Fibroblast of skin of back (primary cell): Measurements from ENCODE around the gene LRRC57. TPM values are rescaled to one million over a fixed set of nuclear protein-coding genes. Genes with fewer than 3 reads are reported as not detected.
"Not testable (repeated sequence)": the region's sequence is repeated elsewhere in the genome, so short reads cannot be mapped to it uniquely, and the experiment has no call there.

Source experiments
- DNase-seq: peaks from one replicate; pipeline ENCODE4 v3.0.0-alpha.2; 2013
- polyA plus RNA-seq, 2 experiments: library from polyadenylated mRNA; unstranded; fragments of 120-200 nt; gene quantifications; one replicate each; pipeline ENCODE4 v1.2.1, GENCODE V29; 2013; ENCODE audit not compliant: insufficient read length in 2 of 2

LRRC57 gene
- 14.9 TPM for polyA plus RNA-seq (2013, experiment 1 of 2; ENCODE audit: insufficient read length)
- polyA plus RNA-seq (2013, experiment 2 of 2; ENCODE audit: insufficient read length), result 14.6 TPM

GRCh38 chr15:42548249-42549031 lies at the start of gene LRRC57, which contains the start of gene HAUS2:
Gene LRRC57 (minus strand): TSS chr15:42548793. CDS start chr15:42548434, 359 bp downstream.
Gene HAUS2 (plus strand): TSS chr15:42548838. CDS start chr15:42548873, 35 bp downstream.
- peak; percentile 84 for DNase-seq

GRCh38 chr15:42595626-42596240 lies 47.1 kb upstream of the LRRC57 start:
- no peak for DNase-seq

GRCh38 chr15:42594095-42594494 lies 45.5 kb upstream of the LRRC57 start:
- peak; percentile 22 for DNase-seq

GRCh38 chr15:42593143-42593542 lies 44.5 kb upstream of the LRRC57 start:
- peak; percentile 45 for DNase-seq

DNA sequence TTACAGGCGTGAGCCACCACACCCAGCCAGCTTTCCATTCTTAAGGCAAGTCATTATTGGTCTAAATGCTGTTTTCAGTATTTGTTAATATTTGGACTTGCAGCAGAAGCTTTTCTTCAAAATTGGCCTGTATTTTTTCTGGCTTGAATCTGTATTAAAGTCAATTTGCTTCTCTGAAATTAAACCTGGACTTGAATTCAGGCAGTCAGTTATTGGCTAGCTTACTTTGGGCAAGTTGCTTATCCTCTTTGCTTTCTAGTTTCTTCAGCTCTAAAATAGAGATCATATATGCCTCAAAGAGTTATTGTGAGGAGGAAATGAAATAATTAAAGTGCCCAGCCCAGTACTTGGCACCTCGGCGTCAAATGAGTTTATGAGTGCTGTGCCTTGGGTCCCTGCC lies 44.1 kb upstream of the LRRC57 start:
- no peak for DNase-seq

GRCh38 chr15:42591238-42591934 lies 42.8 kb upstream of the LRRC57 start:
- DNase-seq, result peak; percentile 74

DNA sequence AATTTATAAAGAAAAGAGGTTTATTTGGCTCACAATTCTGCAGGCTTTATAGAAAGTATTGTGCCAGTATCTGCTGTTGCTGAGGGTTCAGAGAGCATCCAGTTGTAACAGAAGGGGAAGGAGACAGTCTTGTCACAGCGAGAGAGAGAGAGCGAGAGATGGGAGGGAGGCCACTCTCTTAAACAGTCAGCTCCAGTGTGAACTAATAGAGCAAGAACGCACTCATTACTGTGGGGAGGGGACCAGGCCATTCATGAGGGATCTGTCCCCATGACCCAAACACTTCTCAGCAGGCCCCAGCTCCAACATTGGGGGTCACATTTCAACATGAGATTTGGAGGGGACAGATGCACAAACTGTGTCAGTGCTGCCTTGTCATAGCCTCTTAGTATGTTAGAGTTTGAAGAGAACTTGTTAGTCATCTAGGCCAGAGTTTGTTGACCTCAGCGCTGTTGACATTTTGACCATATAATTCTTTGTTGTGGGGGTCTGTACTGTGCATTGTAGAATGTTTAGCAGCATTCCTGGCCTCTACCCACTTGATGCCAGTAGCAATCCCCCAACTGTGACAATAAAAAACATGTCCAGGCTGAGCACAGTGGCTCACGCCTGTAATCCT lies 42.1 kb upstream of the LRRC57 start:
- DNase-seq, result no peak

GRCh38 chr15:42584031-42584765 lies 35.6 kb upstream of the LRRC57 start:
- DNase-seq, result peak; percentile 38

DNA sequence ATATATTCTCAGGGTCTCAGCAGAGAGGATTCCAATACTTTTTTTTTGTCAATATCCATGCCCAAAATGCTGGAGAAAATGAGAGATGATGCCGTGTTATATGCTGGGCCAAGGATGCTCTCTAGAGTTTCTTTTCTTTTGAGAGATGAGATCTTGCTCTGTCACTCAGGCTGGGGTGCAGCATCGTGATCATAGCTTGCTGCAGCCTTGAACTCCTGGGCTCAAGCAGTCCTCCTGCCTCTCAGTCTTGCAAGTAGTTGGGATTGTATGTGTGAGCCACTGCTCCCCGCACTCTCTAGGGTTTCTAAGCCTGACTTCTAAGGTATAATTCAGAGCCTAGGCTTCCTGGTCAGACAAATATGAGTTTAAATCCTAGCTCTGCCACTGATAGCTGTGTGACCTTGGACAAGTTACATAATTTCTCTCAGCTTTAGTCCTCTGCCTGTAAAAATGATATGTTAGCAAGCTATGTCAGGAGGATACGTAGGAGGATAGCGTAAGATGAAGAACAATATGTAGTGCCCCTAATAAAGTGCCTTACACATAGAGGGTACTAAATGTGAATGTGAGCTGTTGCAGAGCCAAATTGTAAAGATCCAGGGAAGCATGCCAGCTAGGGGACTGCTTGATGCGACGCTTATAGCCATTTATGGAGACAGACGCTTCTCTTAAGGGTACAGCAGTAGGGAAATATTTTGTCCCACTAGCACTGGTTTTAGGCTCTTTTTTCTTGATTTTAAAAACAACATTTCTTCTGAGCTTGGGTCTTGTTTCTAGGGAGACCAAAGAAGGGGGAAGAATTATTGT lies 34.2 kb upstream of the LRRC57 start:
- no peak for DNase-seq

DNA sequence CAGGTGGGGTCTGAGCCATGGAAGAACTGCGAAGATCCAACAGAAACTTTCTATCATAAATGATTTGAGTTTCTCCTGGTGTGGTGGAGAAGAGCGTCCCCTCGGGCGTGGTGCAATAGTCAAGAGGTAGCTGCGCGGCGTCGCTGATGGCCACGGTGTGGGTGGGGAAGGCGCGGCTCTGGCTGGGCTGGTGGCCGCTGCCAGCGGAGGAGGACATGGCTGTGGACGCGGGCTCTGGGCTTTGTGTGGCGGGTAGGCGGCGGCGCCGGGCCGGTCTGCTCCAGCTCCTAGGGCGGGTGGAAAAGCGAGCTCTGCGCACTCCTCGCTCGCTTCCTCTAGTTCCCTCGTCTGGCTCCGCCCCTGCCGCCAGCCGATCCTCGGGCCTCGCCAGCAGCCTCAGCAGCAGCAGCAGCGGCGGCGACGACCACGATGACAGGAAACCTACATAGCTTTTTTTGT lies 32.7 kb upstream of the LRRC57 start:
- peak; percentile 83 for DNase-seq

DNA sequence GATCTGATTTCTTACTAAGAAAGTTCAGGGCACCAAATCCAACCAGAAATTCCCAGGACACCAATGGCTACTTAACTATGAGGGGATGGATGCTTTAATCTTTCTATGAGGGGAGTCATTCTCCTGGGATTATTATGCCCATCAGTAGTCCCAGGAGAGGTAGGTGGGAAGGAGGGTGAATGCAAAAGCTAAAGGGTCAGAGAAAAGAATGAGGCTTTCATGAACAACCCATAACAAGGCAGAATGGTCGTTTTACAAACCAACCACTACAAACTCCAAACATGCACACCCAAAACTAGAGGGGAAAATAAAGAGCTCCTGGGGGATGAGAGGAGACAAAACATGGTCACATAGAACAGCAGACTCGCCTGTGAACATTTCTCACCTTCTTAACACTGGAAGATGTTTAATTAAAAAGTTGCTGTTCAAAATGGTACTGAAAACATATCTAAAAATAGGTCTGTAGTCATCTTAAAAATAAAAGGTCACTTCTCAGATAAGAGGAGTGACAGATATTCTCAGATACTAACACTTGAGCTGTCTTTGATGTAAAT lies 30.5 kb upstream of the LRRC57 start:
- no peak for DNase-seq

GRCh38 chr15:42577514-42578031 lies 29.0 kb upstream of the LRRC57 start:
- peak; percentile 64 for DNase-seq

GRCh38 chr15:42576776-42577175 lies 28.2 kb upstream of the LRRC57 start:
- no peak for DNase-seq

GRCh38 chr15:42576040-42576594 lies 27.5 kb upstream of the LRRC57 start:
- DNase-seq, result no peak

- peak; percentile 99 for DNase-seq
Observed at GRCh38 chr15:42575188-42576039, 26.8 kb upstream of the LRRC57 start, which contains the start of gene STARD9. Gene STARD9 (plus strand): TSS chr15:42575606. CDS start chr15:42575716, 110 bp downstream.

DNA sequence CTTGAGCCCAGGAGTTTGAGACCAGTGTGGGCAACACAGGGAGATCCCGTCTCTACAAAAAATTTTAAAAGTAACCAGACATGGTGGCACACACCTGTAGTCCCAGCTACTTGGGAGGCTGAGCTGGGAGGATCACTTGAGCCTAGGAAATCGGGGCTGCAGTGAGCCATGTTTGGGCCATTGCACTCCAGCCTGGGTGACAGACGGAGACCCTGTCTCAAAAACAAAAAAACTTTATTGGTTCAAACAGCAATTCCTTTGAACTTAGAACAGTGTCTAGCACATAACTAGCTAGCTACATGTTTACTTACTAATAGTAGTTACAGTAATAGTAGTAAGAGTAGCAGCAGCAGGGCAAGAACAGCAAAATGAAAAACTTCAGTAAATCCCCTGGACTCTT lies 10.1 kb upstream of the LRRC57 start:
- DNase-seq, result no peak

GRCh38 chr15:42556550-42557207 lies 8.1 kb upstream of the LRRC57 start:
- DNase-seq, result not testable (repeated sequence)

GRCh38 chr15:42553554-42553953 lies 5.0 kb upstream of the LRRC57 start:
- no peak for DNase-seq
